GM06990 (cell line): ENCODE data around the gene SLC9A9.
A peak's percentile ranks its signal among the peaks of the same experiment; 100 is the strongest.

Experiments
- DNase-seq: peaks from one replicate; pipeline ENCODE4 v3.0.0-alpha.2; 2011; ENCODE audit not compliant: insufficient read length; ENCODE audit errors: extremely low read depth
- H3K27me3 ChIP-seq: replicated peaks from 2 replicates; pipeline ENCODE4 v1.6.0; 2011; ENCODE audit warnings: low read length; ENCODE audit not compliant: control insufficient read depth, insufficient read depth
- H3K36me3 ChIP-seq: 2 replicates; pipeline ENCODE4 v1.5.1; 2011; ENCODE audit warnings: low read length; ENCODE audit not compliant: control insufficient read depth, insufficient read depth
- H3K4me3 ChIP-seq: replicated peaks from 2 replicates; pipeline ENCODE4 v1.5.1; 2011; ENCODE audit warnings: low read depth, mild to moderate bottlenecking, control low read depth, low read length
- TF ChIP-seq, protein P1 (sequence below): IDR thresholded peaks from 2 replicates; pipeline ENCODE4 v1.5.1; 2011; ENCODE audit warnings: low read length, control low read depth, mild to moderate bottlenecking, inconsistent platforms; ENCODE audit not compliant: insufficient read depth, poor library complexity, severe bottlenecking

The SLC9A9 gene

DNA sequence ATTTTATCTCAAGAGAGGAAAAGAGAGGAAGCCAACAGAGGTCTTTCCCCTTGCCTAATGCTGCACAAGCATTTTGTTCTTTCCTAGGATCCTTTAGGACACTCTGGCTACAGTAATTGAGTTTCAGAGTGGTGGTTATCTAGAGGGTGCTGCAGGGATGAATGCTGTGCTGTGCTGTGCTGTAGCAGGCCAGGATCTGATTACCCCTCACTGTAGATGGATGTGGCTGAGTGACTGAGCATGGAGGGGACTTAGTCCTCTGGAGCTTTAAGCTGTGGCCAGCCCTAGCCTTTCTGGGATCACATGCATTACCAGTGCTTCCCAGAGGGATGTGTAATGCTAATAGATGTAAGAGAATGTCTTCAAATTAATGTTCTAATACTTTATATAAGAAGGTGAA lies 94.8 kb downstream of the SLC9A9 start:
- H3K36me3 ChIP-seq, result no peaks in the 10 kb centered on the region
- DNase-seq, result no peak
- TF ChIP-seq, protein P1, sequence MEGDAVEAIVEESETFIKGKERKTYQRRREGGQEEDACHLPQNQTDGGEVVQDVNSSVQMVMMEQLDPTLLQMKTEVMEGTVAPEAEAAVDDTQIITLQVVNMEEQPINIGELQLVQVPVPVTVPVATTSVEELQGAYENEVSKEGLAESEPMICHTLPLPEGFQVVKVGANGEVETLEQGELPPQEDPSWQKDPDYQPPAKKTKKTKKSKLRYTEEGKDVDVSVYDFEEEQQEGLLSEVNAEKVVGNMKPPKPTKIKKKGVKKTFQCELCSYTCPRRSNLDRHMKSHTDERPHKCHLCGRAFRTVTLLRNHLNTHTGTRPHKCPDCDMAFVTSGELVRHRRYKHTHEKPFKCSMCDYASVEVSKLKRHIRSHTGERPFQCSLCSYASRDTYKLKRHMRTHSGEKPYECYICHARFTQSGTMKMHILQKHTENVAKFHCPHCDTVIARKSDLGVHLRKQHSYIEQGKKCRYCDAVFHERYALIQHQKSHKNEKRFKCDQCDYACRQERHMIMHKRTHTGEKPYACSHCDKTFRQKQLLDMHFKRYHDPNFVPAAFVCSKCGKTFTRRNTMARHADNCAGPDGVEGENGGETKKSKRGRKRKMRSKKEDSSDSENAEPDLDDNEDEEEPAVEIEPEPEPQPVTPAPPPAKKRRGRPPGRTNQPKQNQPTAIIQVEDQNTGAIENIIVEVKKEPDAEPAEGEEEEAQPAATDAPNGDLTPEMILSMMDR, result no peak
- no peak overlapping the region for H3K4me3 ChIP-seq
- no peaks in the 10 kb centered on the region for H3K27me3 ChIP-seq

GRCh38 chr3:143753006-143753405 lies 95.3 kb downstream of the SLC9A9 start:
- Histone ChIP-seq H3K4me3 (no peak overlapping the region), H3K27me3 (no peaks in the 10 kb centered on the region), H3K36me3 (no peaks in the 10 kb centered on the region)
- DNase-seq, result no peak
- TF ChIP-seq, protein P1, result no peak

- H3K27me3 ChIP-seq, result no peaks in the 10 kb centered on the region
- H3K4me3 ChIP-seq, result no peak overlapping the region
- DNase-seq, result peak; percentile 15
These were observed 96.6 kb downstream of the SLC9A9 start for GRCh38 chr3:143751643-143752178.

DNA sequence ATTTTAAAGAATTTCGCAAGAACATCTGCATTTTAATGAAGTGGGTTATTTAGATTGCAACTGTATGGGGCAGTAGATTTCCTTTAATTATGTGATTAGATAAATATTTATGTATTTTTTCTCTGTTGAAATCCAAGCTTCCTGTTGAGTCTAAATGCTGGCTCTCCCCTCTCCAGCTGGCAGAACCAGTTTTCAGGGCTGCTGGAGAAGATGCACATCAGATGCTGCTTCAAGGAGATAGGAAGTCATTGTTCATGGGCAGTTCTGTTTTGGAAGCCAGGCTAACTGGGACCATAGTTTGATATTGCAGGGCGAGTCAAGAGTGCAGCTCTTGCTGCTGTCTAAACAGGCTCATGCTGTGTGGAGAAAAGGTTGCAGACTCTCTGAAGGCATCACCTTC lies 97.4 kb downstream of the SLC9A9 start:
- DNase-seq, result no peak
- no peaks in the 10 kb centered on the region for H3K27me3 ChIP-seq
- TF ChIP-seq, protein P1, result no peak
- H3K4me3 ChIP-seq, result no peak overlapping the region
- H3K36me3 ChIP-seq, result no peaks in the 10 kb centered on the region

More at GRCh38 chr3:143751643-143752178, 96.6 kb downstream of the SLC9A9 start:
- H3K36me3 ChIP-seq, result no peaks in the 10 kb centered on the region
- TF ChIP-seq, protein P1, result no peak

DNA sequence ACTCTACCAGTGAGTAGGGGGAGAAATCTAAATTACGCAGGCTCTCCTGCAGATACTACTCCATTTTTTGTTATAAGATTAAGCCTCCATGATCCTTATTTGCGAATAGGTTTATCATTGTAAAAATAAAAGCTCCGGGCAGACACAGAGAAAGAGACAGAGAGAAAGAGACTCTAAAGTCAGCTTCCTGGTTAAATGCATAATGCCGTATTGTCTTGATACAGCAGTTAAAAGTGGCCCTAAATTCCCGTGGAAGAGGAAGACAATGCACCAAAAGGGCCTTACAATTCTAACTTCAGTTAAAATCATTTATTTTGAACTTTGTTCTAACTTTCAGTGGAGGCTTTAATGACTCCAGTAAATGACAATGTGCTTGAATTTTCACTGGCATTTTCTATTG lies 98.3 kb downstream of the SLC9A9 start:
- Histone ChIP-seq H3K36me3 (no peaks in the 10 kb centered on the region), H3K4me3 (no peak overlapping the region), H3K27me3 (no peaks in the 10 kb centered on the region)
- no peak for DNase-seq
- TF ChIP-seq, protein P1, result no peak

DNA sequence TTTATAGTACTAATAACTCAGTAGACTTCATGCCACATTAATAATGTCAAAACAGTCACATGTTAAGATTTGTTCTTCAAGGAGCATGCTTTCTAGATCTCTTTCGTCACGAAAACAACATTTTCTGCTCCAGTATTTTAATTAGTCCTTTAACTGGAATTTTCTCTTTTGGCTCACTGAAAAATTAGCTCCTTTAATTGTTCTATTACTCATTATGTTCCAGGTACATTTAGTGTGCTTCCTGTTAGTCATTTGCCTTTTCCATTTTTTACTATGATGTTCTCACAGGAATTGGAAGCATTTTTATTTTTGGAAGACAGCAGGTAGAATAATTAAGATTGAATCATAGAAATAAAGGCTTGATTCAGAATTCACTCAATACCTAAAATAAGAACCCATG lies 111.2 kb downstream of the SLC9A9 start:
- TF ChIP-seq, protein P1, result no peak
- Histone ChIP-seq H3K36me3 (no peaks in the 10 kb centered on the region), H3K4me3 (no peak overlapping the region), H3K27me3 (no peaks in the 10 kb centered on the region)
- DNase-seq, result no peak
